Prostate gland (tissue), 2 donors: ENCODE measurements around the gene CYP3A4. TPM values are rescaled to one million over a fixed set of nuclear protein-coding genes. Genes with fewer than 3 reads are reported as not detected.

Experiments used
- DNase-seq: peaks from one replicate; pipeline ENCODE4 v3.0.0-alpha.2; 2019; ENCODE audit warnings: low spot score
- H3K27ac ChIP-seq, 2 donors: fragments of 200-600 bp; sonication (generic); 2 replicates each; pipeline ENCODE4 v1.5.1; 2017 to 2019
- H3K27me3 ChIP-seq: fragments of 200-600 bp; sonication (generic); replicated peaks from 2 replicates; pipeline ENCODE4 v1.5.1; 2019; ENCODE audit not compliant: insufficient read depth
- H3K36me3 ChIP-seq, 2 donors: fragments of 200-600 bp; sonication (generic); 1 replicate in 1 of 2; 2 replicates in 1 of 2; pipeline versions ENCODE4 v1.5.1 to v1.8.1; 2017 to 2019
- H3K4me1 ChIP-seq: fragments of 200-600 bp; sonication (generic); replicated peaks from 2 replicates; pipeline ENCODE4 v1.5.1; 2019
- H3K4me3 ChIP-seq, 2 donors: fragments of 200-600 bp; sonication (generic); 2 replicates each; pipeline ENCODE4 v1.5.1; 2017 to 2019
- H3K9me3 ChIP-seq: fragments of 200-600 bp; sonication (generic); 2 replicates; pipeline ENCODE4 v1.5.1; 2017
- POLR2A ChIP-seq: fragments of 450-650 bp; IDR thresholded peaks from one replicate; pipeline ENCODE4 v1.6.1; 2016; ENCODE audit warnings: antibody characterized with exemption, mild to moderate bottlenecking
- POLR2AphosphoS5 ChIP-seq: sonication (generic); formaldehyde crosslinking; IDR thresholded peaks from one replicate; pipeline ENCODE4 v1.6.1; 2017; ENCODE audit warnings: antibody characterized with exemption
- WGBS: methylation state at CpG from one replicate; pipeline ENCODE4 v1.1.5; 2018; 5-methylcytosine and 5-hydroxymethylcytosine counted together
- intact Hi-C: fragments of 100-400 bp; cut with DNase I; formaldehyde crosslinking; loops from one replicate; pipeline ENCODE4 v1.14.2; 2022
- total RNA-seq, 2 donors: library from RNA; depleted of rRNA; stranded (reverse); fragments of >200 nt; gene quantifications; one replicate each; pipeline ENCODE4 v1.1.0, GENCODE V29; 2016
- TF ChIP-seq, protein P1 (sequence below), 4 experiments: fragments of 200-600 bp in 2 of 4; fragments of 450-650 bp in 2 of 4; sonication (generic) in 2 of 4; IDR thresholded peaks; 1 replicate in 3 of 4; 2 replicates in 1 of 4; pipeline ENCODE4 v1.5.1; 2016 to 2019; ENCODE audit warnings: antibody characterized with exemption in 4 of 4, mild to moderate bottlenecking in 2 of 4, moderate library complexity in 2 of 4

CYP3A4 gene
- total RNA-seq, 2 donors from 2014 or later = not detected

DNA sequence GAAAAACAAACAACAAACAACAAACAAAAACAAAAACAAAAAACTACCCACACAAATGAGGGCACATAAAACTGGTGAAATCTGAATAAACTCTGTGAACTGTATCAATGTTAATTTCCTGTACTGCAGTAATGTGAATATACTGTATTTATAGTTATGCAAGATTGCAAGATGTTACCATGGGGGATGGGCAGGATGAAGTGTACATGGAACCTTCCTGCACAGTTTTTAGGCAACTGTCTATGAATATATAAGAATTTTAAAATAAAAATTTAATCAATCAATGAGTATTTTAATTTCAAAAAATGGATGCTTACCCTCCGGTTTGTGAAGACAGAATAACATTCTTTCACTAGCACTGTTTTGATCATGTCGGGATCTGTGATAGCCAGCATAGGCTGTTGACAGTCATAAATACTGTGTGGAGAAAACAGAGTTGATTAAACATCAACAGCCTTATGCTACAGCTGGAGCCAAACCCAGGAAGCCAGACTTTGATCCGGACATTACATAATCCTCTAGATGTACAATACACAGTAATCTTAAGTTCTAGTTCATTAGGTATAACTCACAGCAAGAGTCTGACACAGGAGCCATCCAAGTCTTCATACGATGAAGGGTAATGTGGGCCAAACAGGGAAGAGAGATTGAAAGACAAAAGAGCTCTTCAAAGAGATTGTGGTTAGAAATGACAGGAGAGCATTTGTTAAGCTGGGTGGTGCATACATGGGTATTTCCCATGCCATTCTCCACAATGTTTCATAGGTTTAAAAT lies 63.8 kb downstream of the CYP3A4 start:
- no peak overlapping the region for H3K27ac ChIP-seq
- intact Hi-C loops = no loop called here
- TF ChIP-seq, protein P1, sequence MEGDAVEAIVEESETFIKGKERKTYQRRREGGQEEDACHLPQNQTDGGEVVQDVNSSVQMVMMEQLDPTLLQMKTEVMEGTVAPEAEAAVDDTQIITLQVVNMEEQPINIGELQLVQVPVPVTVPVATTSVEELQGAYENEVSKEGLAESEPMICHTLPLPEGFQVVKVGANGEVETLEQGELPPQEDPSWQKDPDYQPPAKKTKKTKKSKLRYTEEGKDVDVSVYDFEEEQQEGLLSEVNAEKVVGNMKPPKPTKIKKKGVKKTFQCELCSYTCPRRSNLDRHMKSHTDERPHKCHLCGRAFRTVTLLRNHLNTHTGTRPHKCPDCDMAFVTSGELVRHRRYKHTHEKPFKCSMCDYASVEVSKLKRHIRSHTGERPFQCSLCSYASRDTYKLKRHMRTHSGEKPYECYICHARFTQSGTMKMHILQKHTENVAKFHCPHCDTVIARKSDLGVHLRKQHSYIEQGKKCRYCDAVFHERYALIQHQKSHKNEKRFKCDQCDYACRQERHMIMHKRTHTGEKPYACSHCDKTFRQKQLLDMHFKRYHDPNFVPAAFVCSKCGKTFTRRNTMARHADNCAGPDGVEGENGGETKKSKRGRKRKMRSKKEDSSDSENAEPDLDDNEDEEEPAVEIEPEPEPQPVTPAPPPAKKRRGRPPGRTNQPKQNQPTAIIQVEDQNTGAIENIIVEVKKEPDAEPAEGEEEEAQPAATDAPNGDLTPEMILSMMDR (IDR thresholded peaks at IDR 0.05) = no peak
- TF ChIP-seq POLR2A (no peak), POLR2AphosphoS5 (no peak)
- H3K4me1 ChIP-seq = no peaks in the 10 kb centered on the region
- H3K27me3 ChIP-seq = no peaks in the 10 kb centered on the region
- no peaks in the 10 kb centered on the region for H3K9me3 ChIP-seq
- H3K4me3 ChIP-seq = no peak overlapping the region
- H3K36me3 ChIP-seq = no peaks in the 10 kb centered on the region
- no peak for DNase-seq
- 46% methylated on average over 4 of the region's 4 CpGs for WGBS

DNA sequence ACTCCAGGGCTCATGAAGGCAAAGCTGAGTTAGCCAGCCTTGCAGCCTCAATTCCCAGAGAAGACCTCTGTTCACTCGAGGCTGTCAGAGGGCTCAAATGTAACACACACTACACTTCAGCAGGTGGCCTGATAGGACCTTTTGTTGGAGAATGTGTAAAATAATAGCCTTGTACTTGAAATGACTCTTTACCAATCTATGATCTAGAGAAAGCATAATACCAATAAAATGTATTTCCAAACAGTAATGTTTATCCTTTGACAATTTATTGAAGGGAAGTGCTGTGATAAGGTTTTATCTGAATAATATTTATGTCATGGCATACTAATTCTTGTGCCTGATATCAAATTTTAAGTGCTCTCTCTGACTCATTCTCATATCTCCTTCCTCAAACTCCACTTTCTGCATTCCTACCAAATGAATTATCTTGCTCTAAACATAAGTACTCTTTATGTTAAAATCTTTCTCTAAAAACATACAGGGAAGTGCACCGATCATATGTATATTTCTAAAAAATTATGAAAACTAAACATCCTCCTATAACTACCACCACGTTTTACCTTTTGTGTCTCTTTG lies 69.9 kb downstream of the CYP3A4 start:
- Histone ChIP-seq H3K36me3 (no peaks in the 10 kb centered on the region), H3K27ac (no peak overlapping the region), H3K9me3 (no peaks in the 10 kb centered on the region), H3K4me1 (no peaks in the 10 kb centered on the region), H3K27me3 (no peaks in the 10 kb centered on the region), H3K4me3 (no peak overlapping the region)
- WGBS = 65% methylated on average over 3 of the region's 3 CpGs
- no peak for DNase-seq
- intact Hi-C loops = no loop called here
- TF ChIP-seq POLR2A (no peak), POLR2AphosphoS5 (no peak)
- TF ChIP-seq, protein P1 (IDR thresholded peaks at IDR 0.05) = no peak

DNA sequence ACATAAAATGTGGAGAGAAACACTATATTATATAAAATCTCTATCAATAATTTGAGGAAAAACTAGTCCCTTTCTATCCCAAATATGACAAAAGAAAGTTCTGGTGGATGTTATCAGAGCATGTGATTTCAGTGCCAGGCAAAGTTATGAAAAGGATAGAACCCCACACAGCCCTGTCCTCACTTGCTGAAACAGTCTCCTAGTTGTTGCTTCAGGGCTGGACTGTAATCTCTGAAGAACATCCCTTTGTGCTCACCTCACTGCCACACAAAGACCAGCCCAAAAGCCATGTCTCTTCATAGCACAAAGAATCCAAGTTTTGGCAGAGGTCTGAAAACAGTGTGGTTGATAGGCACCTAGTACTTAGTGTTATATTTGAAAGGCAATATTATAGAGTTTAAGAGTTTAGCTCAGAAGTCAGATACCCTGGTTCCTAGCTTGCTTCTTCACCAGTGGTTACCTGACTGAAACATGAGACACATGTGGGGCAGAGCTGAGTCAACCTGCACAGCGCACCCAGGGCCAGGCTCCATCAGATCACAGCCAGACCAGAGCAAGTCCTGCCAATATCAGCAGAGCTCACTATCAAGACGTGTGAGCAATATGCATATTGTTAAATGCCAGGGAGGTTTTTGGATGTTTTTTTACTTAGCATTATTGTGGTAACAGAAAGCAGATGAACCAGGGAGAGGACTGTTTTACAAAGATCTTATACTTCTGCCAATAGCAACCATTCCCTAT lies 74.0 kb downstream of the CYP3A4 start:
- intact Hi-C loops = no loop called here
- H3K27me3 ChIP-seq = no peaks in the 10 kb centered on the region
- no peaks in the 10 kb centered on the region for H3K9me3 ChIP-seq
- no peaks in the 10 kb centered on the region for H3K36me3 ChIP-seq
- DNase-seq = no peak
- 83% methylated on average over 2 of the region's 2 CpGs for WGBS
- H3K27ac ChIP-seq = no peak overlapping the region
- H3K4me1 ChIP-seq = no peaks in the 10 kb centered on the region
- TF ChIP-seq POLR2AphosphoS5 (no peak), POLR2A (no peak)
- TF ChIP-seq, protein P1 (IDR thresholded peaks at IDR 0.05) = no peak
- no peak overlapping the region for H3K4me3 ChIP-seq

DNA sequence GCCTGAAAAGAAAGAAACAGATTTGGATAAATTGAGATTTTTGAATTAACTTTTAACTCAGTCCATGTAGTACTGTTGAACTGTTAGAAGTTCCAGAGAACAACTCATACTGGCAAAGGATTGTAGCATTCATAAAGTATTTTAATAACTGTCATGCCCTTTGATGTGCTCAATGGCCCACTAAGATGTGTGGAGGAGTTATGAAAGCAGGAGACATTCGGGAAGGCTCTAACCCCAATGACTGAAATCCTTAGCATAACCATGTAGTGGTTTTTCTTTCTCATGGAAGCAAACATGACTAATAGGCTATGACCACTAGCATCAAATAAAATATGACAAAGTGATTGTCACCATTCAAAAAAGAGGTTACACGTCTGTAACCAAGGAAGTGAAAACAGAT lies 74.7 kb downstream of the CYP3A4 start:
- H3K36me3 ChIP-seq = no peaks in the 10 kb centered on the region
- no peaks in the 10 kb centered on the region for H3K9me3 ChIP-seq
- H3K4me1 ChIP-seq = no peaks in the 10 kb centered on the region
- 98% methylated on average over 2 of the region's 2 CpGs for WGBS
- no peak for DNase-seq
- intact Hi-C loops = no loop called here
- H3K27ac ChIP-seq = no peak overlapping the region
- TF ChIP-seq POLR2AphosphoS5 = no peak
- no peak for TF ChIP-seq POLR2A
- TF ChIP-seq, protein P1 (IDR thresholded peaks at IDR 0.05) = no peak
- H3K4me3 ChIP-seq = no peak overlapping the region
- no peaks in the 10 kb centered on the region for H3K27me3 ChIP-seq
